Duodenal mucosa (tissue), 2 donors: ENCODE results near the gene SLC52A3.

Experiments
- H3K27ac ChIP-seq: one replicate; pipeline ENCODE4 v1.7.0; 2013; ENCODE audit warnings: low read depth, low read length
- H3K27me3 ChIP-seq, 2 donors: one replicate each; pipeline ENCODE4 v1.7.0; 2013; ENCODE audit warnings: low read length in 2 of 2, control low read depth in 1 of 2; ENCODE audit not compliant: insufficient read depth in 2 of 2, control insufficient read depth in 1 of 2
- H3K36me3 ChIP-seq, 2 donors: one replicate each; pipeline ENCODE4 v1.7.0; 2013; ENCODE audit warnings: low read length in 2 of 2, control low read depth in 1 of 2; ENCODE audit not compliant: insufficient read depth in 2 of 2, control insufficient read depth in 1 of 2
- H3K4me1 ChIP-seq, 2 donors: one replicate each; pipeline ENCODE4 v1.7.0; 2013; ENCODE audit warnings: low read length in 2 of 2, control low read depth in 1 of 2; ENCODE audit not compliant: insufficient read depth in 2 of 2, control insufficient read depth in 1 of 2
- H3K4me3 ChIP-seq, 2 donors: one replicate each; pipeline ENCODE4 v1.7.0; 2013; ENCODE audit warnings: low read length in 2 of 2, low read depth in 1 of 2
- H3K9ac ChIP-seq, 2 donors: one replicate each; pipeline ENCODE4 v1.7.0; 2013; ENCODE audit warnings: low read length in 2 of 2, low read depth in 1 of 2
- H3K9me3 ChIP-seq, 2 donors: one replicate each; pipeline ENCODE4 v1.7.0; 2013; ENCODE audit warnings: low read length in 2 of 2, control low read depth in 1 of 2; ENCODE audit not compliant: control insufficient read depth in 1 of 2

The SLC52A3 gene

DNA sequence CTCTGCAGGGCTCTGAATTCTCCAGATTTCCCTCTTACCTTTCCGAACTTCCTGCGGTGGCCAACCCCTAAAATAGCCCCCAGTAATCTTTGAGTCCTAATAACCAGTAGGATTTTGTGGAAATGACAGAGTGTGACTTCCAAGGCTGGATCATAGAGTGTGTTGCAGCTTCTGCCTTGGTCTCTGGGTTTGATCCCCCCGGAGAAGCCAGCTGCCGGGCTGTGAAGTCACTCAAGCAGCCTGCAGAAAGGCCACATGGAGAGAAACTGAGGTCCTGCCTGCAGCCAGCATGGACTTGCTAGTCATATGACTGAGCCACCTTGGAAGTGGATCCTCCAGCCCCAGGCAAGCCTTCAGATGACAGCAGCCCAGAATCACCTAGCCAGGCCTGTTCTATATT, 46.4 kb downstream of the SLC52A3 start:
- Histone ChIP-seq H3K4me3 (no peak overlapping the region), H3K36me3 (no peaks in the 10 kb centered on the region), H3K9ac (no peak overlapping the region), H3K4me1 (no peaks in the 10 kb centered on the region), H3K9me3 (no peaks in the 10 kb centered on the region), H3K27me3 (peaks cover 13 to 25% of the 10 kb centered on the region in 2 donors), H3K27ac (no peak overlapping the region)

DNA sequence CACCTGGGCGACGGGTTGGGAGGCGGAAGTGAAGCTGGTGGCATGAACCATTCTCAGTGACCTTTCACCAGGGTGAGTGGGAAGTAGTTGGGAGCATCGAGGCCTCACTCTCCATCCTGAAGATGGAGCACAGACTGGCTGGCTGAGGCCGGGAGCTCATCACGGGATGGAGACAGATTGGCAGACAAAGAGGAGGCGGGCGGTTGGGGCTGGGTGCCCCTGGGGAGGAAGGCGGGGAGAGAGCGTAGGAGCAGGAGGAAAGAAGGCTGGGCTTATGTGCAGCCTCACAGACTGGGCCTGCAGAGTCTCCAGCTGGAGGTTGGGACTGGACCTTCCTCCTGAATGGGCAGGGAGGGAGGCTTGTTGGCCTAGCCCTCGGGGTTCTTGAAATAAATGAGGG, 48.5 kb downstream of the SLC52A3 start:
- Histone ChIP-seq H3K36me3 (no peaks in the 10 kb centered on the region), H3K27ac (no peak overlapping the region), H3K4me3 (no peak overlapping the region), H3K9ac (no peak overlapping the region), H3K4me1 (no peaks in the 10 kb centered on the region), H3K9me3 (no peaks in the 10 kb centered on the region), H3K27me3 (peaks cover 7 to 17% of the 10 kb centered on the region in 2 donors)

- Histone ChIP-seq H3K36me3 (no peaks in the 10 kb centered on the region), H3K9me3 (no peaks in the 10 kb centered on the region), H3K27ac (no peak overlapping the region), H3K9ac (no peak overlapping the region), H3K27me3 (peaks cover 7 to 15% of the 10 kb centered on the region in 2 donors), H3K4me1 (no peaks in the 10 kb centered on the region), H3K4me3 (no peak overlapping the region)
Observed at GRCh38 chr20:719068-719467, 49.2 kb downstream of the SLC52A3 start.

DNA sequence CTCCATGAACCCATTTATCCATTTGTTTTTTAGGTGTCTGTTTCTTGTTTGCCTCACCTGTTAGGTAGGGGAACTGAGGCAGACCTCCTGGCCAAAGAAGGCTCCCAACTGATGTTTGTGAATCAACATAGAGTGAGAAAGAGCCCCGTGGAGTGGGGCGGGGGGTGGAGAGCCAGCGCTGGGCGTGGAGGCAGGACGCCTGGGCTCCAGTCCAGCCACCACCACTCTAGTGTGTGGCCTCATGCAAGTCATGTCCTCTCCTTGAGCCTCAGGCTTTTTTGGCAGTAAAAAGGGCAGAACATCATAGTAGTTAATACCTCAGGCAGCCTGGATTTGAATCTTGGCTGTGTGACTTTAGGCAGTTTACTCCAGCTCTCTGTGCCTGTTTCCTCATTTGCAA, 50.5 kb downstream of the SLC52A3 start:
- no peak overlapping the region for H3K9ac ChIP-seq
- H3K9me3 ChIP-seq = no peaks in the 10 kb centered on the region
- no peaks in the 10 kb centered on the region for H3K4me1 ChIP-seq
- H3K27ac ChIP-seq = no peak overlapping the region
- peaks cover 6 to 12% of the 10 kb centered on the region in 2 donors for H3K27me3 ChIP-seq
- no peak overlapping the region for H3K4me3 ChIP-seq
- H3K36me3 ChIP-seq = no peaks in the 10 kb centered on the region

GRCh38 chr20:717271-717670, 51.0 kb downstream of the SLC52A3 start:
- H3K4me1 ChIP-seq = no peaks in the 10 kb centered on the region
- no peak overlapping the region for H3K27ac ChIP-seq
- no peaks in the 10 kb centered on the region for H3K9me3 ChIP-seq
- peaks cover 4 to 12% of the 10 kb centered on the region in 2 donors for H3K27me3 ChIP-seq
- no peak overlapping the region for H3K4me3 ChIP-seq
- H3K36me3 ChIP-seq = no peaks in the 10 kb centered on the region
- no peak overlapping the region for H3K9ac ChIP-seq

DNA sequence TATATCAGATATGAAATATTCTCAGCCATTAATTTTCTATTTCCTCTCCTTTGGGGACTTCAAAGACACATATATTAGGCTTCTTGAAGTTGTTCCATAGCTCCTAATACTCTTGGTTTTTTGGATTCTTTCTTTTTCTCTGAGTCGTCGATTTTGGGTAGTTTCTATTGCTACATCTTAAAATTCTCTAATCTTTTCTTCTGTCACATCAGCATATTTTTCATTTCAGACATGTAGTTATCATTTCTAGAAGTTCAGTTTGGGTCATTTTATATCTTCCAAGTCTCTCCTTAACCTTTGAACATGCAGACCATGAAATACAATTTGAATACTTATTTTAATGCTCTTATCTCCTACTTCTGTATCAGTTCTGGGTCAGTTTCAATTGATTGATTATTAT, 53.8 kb downstream of the SLC52A3 start:
- no peaks in the 10 kb centered on the region for H3K9me3 ChIP-seq
- no peak overlapping the region for H3K9ac ChIP-seq
- no peak overlapping the region for H3K27ac ChIP-seq
- no peak overlapping the region for H3K4me3 ChIP-seq
- no peaks in the 10 kb centered on the region for H3K36me3 ChIP-seq
- H3K27me3 ChIP-seq = peaks cover 20 to 23% of the 10 kb centered on the region in 2 donors
- H3K4me1 ChIP-seq = no peaks in the 10 kb centered on the region

- peaks cover 31 to 33% of the 10 kb centered on the region in 2 donors for H3K27me3 ChIP-seq
Observed at GRCh38 chr20:711576-711975, 56.7 kb downstream of the SLC52A3 start.

DNA sequence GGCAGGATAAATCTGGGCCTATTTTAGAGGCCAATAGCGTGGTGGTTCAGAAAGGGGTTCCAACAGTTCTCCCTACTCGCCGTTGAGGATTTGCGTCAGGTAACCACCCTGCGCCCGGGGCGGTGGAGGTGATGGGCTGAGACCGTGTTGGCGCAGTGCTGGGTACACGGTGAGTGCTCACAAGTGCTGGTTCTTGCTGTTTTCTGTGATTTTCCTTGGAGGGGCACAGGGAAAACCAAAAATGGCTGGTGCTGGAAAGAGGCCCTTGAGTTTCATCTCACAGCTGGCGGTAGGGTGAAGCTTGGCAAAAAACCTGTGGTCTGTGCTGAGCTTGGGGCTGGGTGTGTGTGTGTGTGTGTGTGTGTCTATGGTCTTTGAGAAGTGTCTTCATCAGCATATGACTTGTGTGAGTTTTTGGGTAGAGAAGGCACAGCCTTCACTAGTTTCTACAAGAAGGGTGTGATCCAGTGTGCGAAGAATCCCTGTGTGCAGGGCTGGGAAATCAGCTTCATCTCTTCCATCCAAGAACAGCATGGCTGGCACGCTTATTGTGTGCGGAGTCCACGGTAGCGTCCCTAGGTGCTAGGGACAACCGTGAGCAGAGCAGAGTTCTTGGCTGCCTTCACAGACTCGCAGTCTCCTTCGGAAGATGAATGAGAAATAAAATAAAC, 57.4 kb downstream of the SLC52A3 start:
- no peak overlapping the region for H3K27ac ChIP-seq
- no peak overlapping the region for H3K9ac ChIP-seq
- H3K36me3 ChIP-seq = no peaks in the 10 kb centered on the region
- H3K9me3 ChIP-seq = peaks cover 4% of the 10 kb centered on the region in 2 donors
- H3K27me3 ChIP-seq = peaks cover 30 to 32% of the 10 kb centered on the region in 2 donors
- H3K4me3 ChIP-seq = no peak overlapping the region
- H3K4me1 ChIP-seq = no peaks in the 10 kb centered on the region

More at GRCh38 chr20:711576-711975, 56.7 kb downstream of the SLC52A3 start:
- H3K4me1 ChIP-seq = no peaks in the 10 kb centered on the region
- H3K4me3 ChIP-seq = no peak overlapping the region
- H3K9ac ChIP-seq = no peak overlapping the region
- peaks cover 4% of the 10 kb centered on the region in 2 donors for H3K9me3 ChIP-seq
- H3K27ac ChIP-seq = no peak overlapping the region
- no peaks in the 10 kb centered on the region for H3K36me3 ChIP-seq
